Fibroblast of mammary gland (primary cell): Measurements from ENCODE around the gene SYNGR2.

Experiments
- DNase-seq: peaks from one replicate; pipeline ENCODE4 v3.0.0-alpha.2; 2010; ENCODE audit warnings: low read depth
- H3K4me3 ChIP-seq: 2 replicates; pipeline ENCODE4 v1.5.1; 2011; ENCODE audit warnings: low read depth, mild to moderate bottlenecking, low read length, moderate library complexity; ENCODE audit not compliant: control insufficient read depth
- CTCF ChIP-seq: conservative IDR thresholded peaks from 2 replicates; pipeline ENCODE4 v1.5.1; 2011; ENCODE audit warnings: low read depth, low read length, inconsistent platforms; ENCODE audit not compliant: control insufficient read depth, insufficient read depth

Gene SYNGR2

GRCh38 chr17:78196716-78197115 is 28.3 kb downstream of the SYNGR2 start:
- no peak for TF ChIP-seq CTCF
- H3K4me3 ChIP-seq = no peak overlapping the region
- no peak for DNase-seq

DNA sequence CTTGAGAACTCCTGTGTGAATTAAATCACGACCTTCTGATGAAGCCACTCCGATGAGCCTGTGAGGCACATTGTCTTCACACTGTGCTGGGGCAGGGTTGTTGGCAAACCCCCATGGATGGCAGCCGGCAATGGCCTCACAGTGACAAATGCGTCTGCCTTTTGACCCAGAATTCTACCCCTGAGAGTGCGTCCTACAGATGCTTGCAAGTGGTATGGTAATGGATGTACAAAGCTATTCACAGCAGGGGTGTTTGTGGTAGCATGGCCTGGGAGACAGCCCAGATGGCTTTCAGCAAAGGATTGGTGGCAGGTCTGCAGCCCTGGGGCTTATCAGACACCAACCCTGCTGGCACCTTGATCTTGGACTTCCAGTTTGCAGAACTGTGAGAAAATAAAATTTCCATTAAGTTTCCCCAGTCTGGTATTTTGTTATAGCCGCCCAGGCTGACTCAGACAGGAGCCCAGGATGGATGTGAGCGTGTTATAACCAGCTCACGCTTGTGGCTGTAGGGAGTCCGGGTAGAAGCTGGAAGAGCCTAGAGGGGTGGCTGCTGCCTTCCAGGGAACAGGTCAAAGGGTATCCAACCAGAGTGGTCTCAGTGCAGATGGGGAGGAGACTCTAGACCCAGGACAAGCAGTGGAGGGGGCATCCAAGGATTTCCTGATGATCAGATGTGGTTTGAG is 28.9 kb downstream of the SYNGR2 start:
- no peak for DNase-seq
- no peak overlapping the region for H3K4me3 ChIP-seq
- no peak for TF ChIP-seq CTCF

- no peak overlapping the region for H3K4me3 ChIP-seq
- no peak for DNase-seq
- TF ChIP-seq CTCF = no peak
Measured at GRCh38 chr17:78200451-78200850, 32.1 kb downstream of the SYNGR2 start.

- DNase-seq = no peak
- no peak overlapping the region for H3K4me3 ChIP-seq
- no peak for TF ChIP-seq CTCF
Measured at GRCh38 chr17:78202666-78203065, 34.3 kb downstream of the SYNGR2 start.

GRCh38 chr17:78204387-78205123 is 36.2 kb downstream of the SYNGR2 start:
- TF ChIP-seq CTCF = no peak
- no peak for DNase-seq

GRCh38 chr17:78205124-78205775 is 36.9 kb downstream of the SYNGR2 start:
- no peak for TF ChIP-seq CTCF
- DNase-seq = no peak
- no peak overlapping the region for H3K4me3 ChIP-seq

More at GRCh38 chr17:78204387-78205123, 36.2 kb downstream of the SYNGR2 start:
- no peak overlapping the region for H3K4me3 ChIP-seq
